ENCODE measurements around the gene D2HGDH.

DNA sequence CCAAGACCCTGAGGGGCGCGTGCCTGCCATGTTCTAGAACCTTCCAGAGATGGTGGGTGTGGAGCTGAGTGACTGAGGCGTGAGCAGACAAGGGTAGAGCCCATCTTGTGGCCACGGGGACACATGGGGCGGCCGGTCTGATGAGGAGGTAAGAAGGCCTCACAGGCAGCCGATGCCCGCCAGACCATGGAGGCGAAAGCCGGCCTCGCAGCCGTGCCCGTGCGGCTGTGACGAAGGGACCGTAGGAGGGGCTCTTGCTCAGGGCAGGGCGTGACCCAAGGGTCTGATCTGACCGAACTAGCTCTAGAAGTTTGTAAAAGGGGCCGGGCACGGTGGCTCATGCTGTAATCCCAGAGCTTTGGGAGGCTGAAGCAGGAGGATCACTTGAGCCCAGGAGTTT lies 19.6 kb downstream of the D2HGDH start:
- TF ChIP-seq, protein P1, sequence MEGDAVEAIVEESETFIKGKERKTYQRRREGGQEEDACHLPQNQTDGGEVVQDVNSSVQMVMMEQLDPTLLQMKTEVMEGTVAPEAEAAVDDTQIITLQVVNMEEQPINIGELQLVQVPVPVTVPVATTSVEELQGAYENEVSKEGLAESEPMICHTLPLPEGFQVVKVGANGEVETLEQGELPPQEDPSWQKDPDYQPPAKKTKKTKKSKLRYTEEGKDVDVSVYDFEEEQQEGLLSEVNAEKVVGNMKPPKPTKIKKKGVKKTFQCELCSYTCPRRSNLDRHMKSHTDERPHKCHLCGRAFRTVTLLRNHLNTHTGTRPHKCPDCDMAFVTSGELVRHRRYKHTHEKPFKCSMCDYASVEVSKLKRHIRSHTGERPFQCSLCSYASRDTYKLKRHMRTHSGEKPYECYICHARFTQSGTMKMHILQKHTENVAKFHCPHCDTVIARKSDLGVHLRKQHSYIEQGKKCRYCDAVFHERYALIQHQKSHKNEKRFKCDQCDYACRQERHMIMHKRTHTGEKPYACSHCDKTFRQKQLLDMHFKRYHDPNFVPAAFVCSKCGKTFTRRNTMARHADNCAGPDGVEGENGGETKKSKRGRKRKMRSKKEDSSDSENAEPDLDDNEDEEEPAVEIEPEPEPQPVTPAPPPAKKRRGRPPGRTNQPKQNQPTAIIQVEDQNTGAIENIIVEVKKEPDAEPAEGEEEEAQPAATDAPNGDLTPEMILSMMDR (IDR thresholded peaks at IDR 0.05; ENCODE audit: low read depth, low read length, poor library complexity, severe bottlenecking), result no peak
- TF ChIP-seq EZH2phosphoT487 (IDR thresholded peaks at IDR 0.05; ENCODE audit: borderline replicate concordance, low read length), result no peak

Data from DOHH2 (cell line).